K562 (cell line): Measurements from ENCODE around the gene VWA8. TPM values are rescaled to one million over a fixed set of nuclear protein-coding genes. Genes with fewer than 3 reads are reported as not detected.
A peak's percentile ranks its signal among the peaks of the same experiment; 100 is the strongest.

Experiments used
- DPF2 ChIP-seq: fragments of 450-650 bp; IDR thresholded peaks from 2 replicates; pipeline ENCODE4 v1.6.1; 2016
- ESRRA ChIP-seq: fragments of 450-650 bp; IDR thresholded peaks from 2 replicates; pipeline ENCODE4 v1.6.1; 2014; ENCODE audit warnings: low read depth, mild to moderate bottlenecking, moderate library complexity, borderline replicate concordance
- GABPB2 ChIP-seq: fragments of 250-450 bp; sonication (Bioruptor Pico); conservative IDR thresholded peaks from 2 replicates; pipeline ENCODE4 v1.5.1; 2021; ENCODE audit warnings: mild to moderate bottlenecking
- HDAC1 ChIP-seq, 2 experiments: fragments of 450-650 bp; IDR thresholded peaks; 2 replicates each; pipeline ENCODE4 v1.6.1; 2016 to 2017; ENCODE audit warnings: inconsistent platforms in 1 of 2, mild to moderate bottlenecking in 1 of 2, moderate library complexity in 1 of 2
- MAFG ChIP-seq: fragments of 450-650 bp; conservative IDR thresholded peaks from 2 replicates; pipeline ENCODE4 v1.6.1; 2016; ENCODE audit warnings: missing genetic modification characterization, missing compliant biosample characterization
- MAFK ChIP-seq: IDR thresholded peaks from 2 replicates; pipeline ENCODE4 v1.6.1; 2011; ENCODE audit warnings: low read length, improper control_type of control experiment
- MYC ChIP-seq, 2 experiments: fragments of 250-450 bp in 1 of 2; sonication (Bioruptor Pico) in 1 of 2; IDR thresholded peaks; 2 replicates each; pipeline versions ENCODE4 v1.5.1 to v1.6.1; 2012 to 2021; ENCODE audit warnings: low read depth in 2 of 2, borderline replicate concordance in 1 of 2, improper control_type of control experiment in 1 of 2, low read length in 1 of 2, mild to moderate bottlenecking in 1 of 2, moderate library complexity in 1 of 2
- NFYB ChIP-seq: IDR thresholded peaks from 2 replicates; pipeline ENCODE4 v1.6.1; 2011; ENCODE audit warnings: mild to moderate bottlenecking, moderate library complexity; ENCODE audit not compliant: insufficient read length; ENCODE audit errors: extremely low read depth
- PREB ChIP-seq: sonication (generic); formaldehyde crosslinking; IDR thresholded peaks from 2 replicates; pipeline ENCODE4 v1.8.1; 2023; ENCODE audit warnings: mild to moderate bottlenecking, missing genetic modification reagents
- RBFOX2 ChIP-seq: fragments of 200-400 bp; formaldehyde crosslinking; IDR thresholded peaks from 2 replicates; pipeline ENCODE4 v1.6.1; 2017; ENCODE audit warnings: low read depth, mild to moderate bottlenecking, low read length, moderate library complexity
- SMARCA4 ChIP-seq: fragments of 450-650 bp; IDR thresholded peaks from 2 replicates; pipeline ENCODE4 v1.6.1; 2016
- SOX6 ChIP-seq: fragments of 450-650 bp; IDR thresholded peaks from 2 replicates; pipeline ENCODE4 v1.6.1; 2014; ENCODE audit warnings: mild to moderate bottlenecking
- SRSF3 ChIP-seq: fragments of 200-400 bp; formaldehyde crosslinking; IDR thresholded peaks from 2 replicates; pipeline ENCODE4 v1.6.1; 2016; ENCODE audit warnings: mild to moderate bottlenecking, low read length, moderate library complexity; ENCODE audit not compliant: insufficient read depth
- TRIM24 ChIP-seq, 2 experiments: fragments of 450-650 bp; IDR thresholded peaks; 2 replicates each; pipeline ENCODE4 v1.6.1; 2016
- YY1 ChIP-seq, 3 experiments: IDR thresholded peaks; 2 replicates each; pipeline ENCODE4 v1.6.1; 2011; ENCODE audit warnings: low read length in 2 of 3, mild to moderate bottlenecking in 2 of 3, moderate library complexity in 2 of 3, borderline replicate concordance in 1 of 3, control low read depth in 1 of 3, low read depth in 1 of 3; ENCODE audit not compliant: insufficient read depth in 3 of 3, insufficient replicate concordance in 2 of 3, control insufficient read depth in 1 of 3, insufficient read length in 1 of 3; ENCODE audit errors: extremely low read depth in 1 of 3
- ZNF121 ChIP-seq: sonication (generic); formaldehyde crosslinking; conservative IDR thresholded peaks from 2 replicates; pipeline ENCODE4 v1.8.0; 2022; ENCODE audit warnings: missing genetic modification reagents
- ZNF23 ChIP-seq: fragments of 250-450 bp; sonication (Bioruptor Pico); IDR thresholded peaks from 2 replicates; pipeline ENCODE4 v1.4.0; 2020; ENCODE audit warnings: mild to moderate bottlenecking
- polyA plus RNA-seq, 8 experiments: library from polyadenylated mRNA; depleted of rRNA in 4 of 8; stranded (reverse) in 5 of 8; unstranded in 3 of 8; fragments of >200 nt; fragmentation: Nextera tagmentation in 2 of 8; fragmentation: Illumina TruSeq in 1 of 8; extraction: Ambion mirVana in 2 of 8; extraction: Trizol in 1 of 8; gene quantifications; 2 replicates each; pipeline versions ENCODE4 v1.2.1 to v1.2.3, GENCODE V29; 2011 to 2014; ENCODE audit warnings: inconsistent platforms in 1 of 8, missing spikeins in 1 of 8
- total RNA-seq, 7 experiments: library from RNA; depleted of rRNA in 6 of 7; stranded (reverse); fragments of >200 nt in 6 of 7; fragmentation: Illumina TruSeq in 2 of 7; extraction: Trizol in 2 of 7; gene quantifications; 2 replicates each; pipeline versions ENCODE4 v1.2.1 to v1.2.3, GENCODE V29; 2011 to 2021; ENCODE audit warnings: low replicate concordance in 1 of 7
- TF ChIP-seq, protein P1 (sequence below): fragments of 450-650 bp; IDR thresholded peaks from 2 replicates; pipeline ENCODE4 v1.6.1; 2016; ENCODE audit warnings: low read depth, mild to moderate bottlenecking, moderate library complexity
- TF ChIP-seq, protein P2 (sequence below): fragments of 200-800 bp; sonication (Bioruptor generic); IDR thresholded peaks from 2 replicates; pipeline ENCODE4 v1.6.1; 2017; ENCODE audit warnings: missing genetic modification characterization, missing compliant biosample characterization
- TF ChIP-seq, protein P3 (sequence below): fragments of 450-650 bp; IDR thresholded peaks from 2 replicates; pipeline ENCODE4 v1.6.1; 2016; ENCODE audit warnings: mild to moderate bottlenecking

Gene VWA8
- total and polyA plus RNA-seq, 9 of the 15 experiments (the other 6 are each of a cell fraction or from before 2014, with no cell fraction given) = 2.1 to 18.5 (median 13.3) TPM

- peak; percentile 83 for TF ChIP-seq MAFK
- no peak for TF ChIP-seq RBFOX2
- no peak for TF ChIP-seq NFYB
- peak in 1 of 2 experiments; percentile 88; a peak in 2 of 4 replicates for TF ChIP-seq HDAC1 (IDR thresholded peaks at IDR 0.05)
- TF ChIP-seq MYC (IDR thresholded peaks at IDR 0.05; ENCODE audit: low read depth, low read length) = peak; percentile 51
- no peak for TF ChIP-seq MYC (CRISPR knock-in tag; IDR thresholded peaks at IDR 0.05; ENCODE audit: borderline replicate concordance, low read depth)
- peak in 1 of 3 experiments; percentile 62 for TF ChIP-seq YY1 (IDR thresholded peaks at IDR 0.05; ENCODE audit: borderline replicate concordance in 1 of 3, control insufficient read depth in 1 of 3, extremely low read depth in 1 of 3, insufficient read depth in 3 of 3, insufficient read length in 1 of 3, insufficient replicate concordance in 2 of 3, low read depth in 1 of 3, low read length in 2 of 3)
- TF ChIP-seq, protein P1, sequence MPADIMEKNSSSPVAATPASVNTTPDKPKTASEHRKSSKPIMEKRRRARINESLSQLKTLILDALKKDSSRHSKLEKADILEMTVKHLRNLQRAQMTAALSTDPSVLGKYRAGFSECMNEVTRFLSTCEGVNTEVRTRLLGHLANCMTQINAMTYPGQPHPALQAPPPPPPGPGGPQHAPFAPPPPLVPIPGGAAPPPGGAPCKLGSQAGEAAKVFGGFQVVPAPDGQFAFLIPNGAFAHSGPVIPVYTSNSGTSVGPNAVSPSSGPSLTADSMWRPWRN = peak; percentile 96
- TF ChIP-seq TRIM24 (IDR thresholded peaks at IDR 0.05) = peak; percentile 34 to 62; a peak in 2 of 4 replicates
- TF ChIP-seq DPF2 = peak; percentile 89
- TF ChIP-seq SRSF3 = no peak
- TF ChIP-seq SMARCA4 = peak; percentile 88
- TF ChIP-seq, protein P2, sequence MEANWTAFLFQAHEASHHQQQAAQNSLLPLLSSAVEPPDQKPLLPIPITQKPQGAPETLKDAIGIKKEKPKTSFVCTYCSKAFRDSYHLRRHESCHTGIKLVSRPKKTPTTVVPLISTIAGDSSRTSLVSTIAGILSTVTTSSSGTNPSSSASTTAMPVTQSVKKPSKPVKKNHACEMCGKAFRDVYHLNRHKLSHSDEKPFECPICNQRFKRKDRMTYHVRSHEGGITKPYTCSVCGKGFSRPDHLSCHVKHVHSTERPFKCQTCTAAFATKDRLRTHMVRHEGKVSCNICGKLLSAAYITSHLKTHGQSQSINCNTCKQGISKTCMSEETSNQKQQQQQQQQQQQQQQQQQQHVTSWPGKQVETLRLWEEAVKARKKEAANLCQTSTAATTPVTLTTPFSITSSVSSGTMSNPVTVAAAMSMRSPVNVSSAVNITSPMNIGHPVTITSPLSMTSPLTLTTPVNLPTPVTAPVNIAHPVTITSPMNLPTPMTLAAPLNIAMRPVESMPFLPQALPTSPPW (CRISPR knock-in tag) = peak; percentile 49
- peak; percentile 76 for TF ChIP-seq SOX6
- TF ChIP-seq ESRRA = peak; percentile 87; the same call in 1 of the 2 replicates
- no peak for TF ChIP-seq GABPB2 (CRISPR knock-in tag)
- TF ChIP-seq ZNF23 (CRISPR knock-in tag) = no peak
- TF ChIP-seq MAFG = peak; percentile 88
- TF ChIP-seq ZNF121 = no peak
- TF ChIP-seq, protein P3, sequence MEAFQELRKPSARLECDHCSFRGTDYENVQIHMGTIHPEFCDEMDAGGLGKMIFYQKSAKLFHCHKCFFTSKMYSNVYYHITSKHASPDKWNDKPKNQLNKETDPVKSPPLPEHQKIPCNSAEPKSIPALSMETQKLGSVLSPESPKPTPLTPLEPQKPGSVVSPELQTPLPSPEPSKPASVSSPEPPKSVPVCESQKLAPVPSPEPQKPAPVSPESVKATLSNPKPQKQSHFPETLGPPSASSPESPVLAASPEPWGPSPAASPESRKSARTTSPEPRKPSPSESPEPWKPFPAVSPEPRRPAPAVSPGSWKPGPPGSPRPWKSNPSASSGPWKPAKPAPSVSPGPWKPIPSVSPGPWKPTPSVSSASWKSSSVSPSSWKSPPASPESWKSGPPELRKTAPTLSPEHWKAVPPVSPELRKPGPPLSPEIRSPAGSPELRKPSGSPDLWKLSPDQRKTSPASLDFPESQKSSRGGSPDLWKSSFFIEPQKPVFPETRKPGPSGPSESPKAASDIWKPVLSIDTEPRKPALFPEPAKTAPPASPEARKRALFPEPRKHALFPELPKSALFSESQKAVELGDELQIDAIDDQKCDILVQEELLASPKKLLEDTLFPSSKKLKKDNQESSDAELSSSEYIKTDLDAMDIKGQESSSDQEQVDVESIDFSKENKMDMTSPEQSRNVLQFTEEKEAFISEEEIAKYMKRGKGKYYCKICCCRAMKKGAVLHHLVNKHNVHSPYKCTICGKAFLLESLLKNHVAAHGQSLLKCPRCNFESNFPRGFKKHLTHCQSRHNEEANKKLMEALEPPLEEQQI = peak; percentile 67
- no peak for TF ChIP-seq PREB (CRISPR knock-in tag)
Observed at GRCh38 chr13:41995946-41996345, 35.0 kb upstream of the VWA8 start (continued).
